Hepatocyte (in vitro differentiated cells): ENCODE results near the gene UBXN11. TPM values are rescaled to one million over a fixed set of nuclear protein-coding genes. Genes with fewer than 3 reads are reported as not detected.

Experiments
- DNase-seq: peaks from one replicate; pipeline ENCODE4 v3.0.0-alpha.2; 2016; ENCODE audit warnings: low spot score
- H2AFZ ChIP-seq: fragments of 200-600 bp; sonication (generic); 2 replicates; pipeline ENCODE4 v1.6.0; 2016; ENCODE audit warnings: antibody characterized with exemption, mild to moderate bottlenecking
- H3K27ac ChIP-seq: fragments of 200-600 bp; sonication (generic); 2 replicates; pipeline ENCODE4 v1.5.1; 2016; ENCODE audit warnings: mild to moderate bottlenecking
- H3K27me3 ChIP-seq: fragments of 200-600 bp; sonication (generic); 2 replicates; pipeline ENCODE4 v1.6.1; 2016
- H3K36me3 ChIP-seq: fragments of 200-600 bp; sonication (generic); replicated peaks from 2 replicates; pipeline ENCODE4 v1.5.1; 2016; ENCODE audit warnings: low read depth; ENCODE audit not compliant: insufficient read depth
- H3K4me1 ChIP-seq: fragments of 200-600 bp; sonication (generic); 2 replicates; pipeline ENCODE4 v1.5.1; 2016; ENCODE audit warnings: mild to moderate bottlenecking, moderate library complexity; ENCODE audit not compliant: insufficient read depth
- H3K4me2 ChIP-seq: fragments of 200-600 bp; sonication (generic); 2 replicates; pipeline ENCODE4 v1.6.0; 2016
- H3K4me3 ChIP-seq: fragments of 200-600 bp; sonication (generic); 2 replicates; pipeline ENCODE4 v1.5.1; 2016; ENCODE audit warnings: mild to moderate bottlenecking
- H3K79me2 ChIP-seq: fragments of 200-600 bp; sonication (generic); 2 replicates; pipeline ENCODE4 v1.6.0; 2017; ENCODE audit warnings: mild to moderate bottlenecking
- H3K9me2 ChIP-seq: fragments of 200-600 bp; sonication (generic); replicated peaks from 2 replicates; pipeline ENCODE4 v1.6.0; 2017; ENCODE audit warnings: mild to moderate bottlenecking; ENCODE audit not compliant: insufficient read depth
- H3K9me3 ChIP-seq: fragments of 200-600 bp; sonication (generic); 2 replicates; pipeline ENCODE4 v1.5.1; 2016; ENCODE audit warnings: low read depth, mild to moderate bottlenecking
- H4K20me1 ChIP-seq: fragments of 200-600 bp; sonication (generic); 2 replicates; pipeline ENCODE4 v1.6.0; 2016; ENCODE audit warnings: mild to moderate bottlenecking; ENCODE audit not compliant: insufficient read depth, poor library complexity, severe bottlenecking
- EZH2 ChIP-seq: fragments of 200-600 bp; sonication (generic); IDR thresholded peaks from 2 replicates; pipeline ENCODE4 v1.6.1; 2016; ENCODE audit warnings: antibody characterized with exemption, mild to moderate bottlenecking, borderline replicate concordance
- EZH2phosphoT487 ChIP-seq: fragments of 200-600 bp; sonication (generic); IDR thresholded peaks from one replicate; pipeline ENCODE4 v1.6.1; 2018; ENCODE audit warnings: antibody characterized with exemption, mild to moderate bottlenecking, low read depth, moderate library complexity; ENCODE audit not compliant: unreplicated experiment, severe bottlenecking
- WGBS: methylation state at CpG from one replicate; pipeline ENCODE4 v1.1.6; 2016; ENCODE audit warnings: low lambda C conversion rate; ENCODE audit errors: missing lambda C conversion rate; 5-methylcytosine and 5-hydroxymethylcytosine counted together
- polyA plus RNA-seq: library from polyadenylated mRNA; unstranded; fragments of >200 nt; fragmentation: Nextera tagmentation; extraction: Ambion mirVana; gene quantifications from 2 replicates; pipeline ENCODE4 v1.2.1, GENCODE V29; 2016
- total RNA-seq: library from RNA; depleted of rRNA; stranded (reverse); fragments of >200 nt; gene quantifications from 2 replicates; pipeline ENCODE4 v1.2.3, GENCODE V29; 2014
- TF ChIP-seq, protein P1 (sequence below): fragments of 200-600 bp; sonication (generic); IDR thresholded peaks from 2 replicates; pipeline ENCODE4 v1.5.1; 2016; ENCODE audit warnings: antibody characterized with exemption, mild to moderate bottlenecking; ENCODE audit not compliant: poor library complexity

The UBXN11 gene
- total and polyA plus RNA-seq, 2 experiments from 2014 or later = 3.1 to 17.1 TPM

GRCh38 chr1:26263212-26263611 is 43.2 kb downstream of the UBXN11 start:
- Histone ChIP-seq H3K9me3 (no peaks in the 10 kb centered on the region), H3K9me2 (no peaks in the 10 kb centered on the region), H3K36me3 (no peaks in the 10 kb centered on the region), H3K4me2 (no peak overlapping the region), H3K79me2 (no peaks in the 10 kb centered on the region), H3K27me3 (no peaks in the 10 kb centered on the region), H3K4me3 (no peak overlapping the region), H3K4me1 (peaks cover under 1% of the 10 kb centered on the region), H3K27ac (no peak overlapping the region), H4K20me1 (no peaks in the 10 kb centered on the region), H2AFZ (no peak overlapping the region)
- TF ChIP-seq EZH2 (no peak), EZH2phosphoT487 (no peak)
- TF ChIP-seq, protein P1, sequence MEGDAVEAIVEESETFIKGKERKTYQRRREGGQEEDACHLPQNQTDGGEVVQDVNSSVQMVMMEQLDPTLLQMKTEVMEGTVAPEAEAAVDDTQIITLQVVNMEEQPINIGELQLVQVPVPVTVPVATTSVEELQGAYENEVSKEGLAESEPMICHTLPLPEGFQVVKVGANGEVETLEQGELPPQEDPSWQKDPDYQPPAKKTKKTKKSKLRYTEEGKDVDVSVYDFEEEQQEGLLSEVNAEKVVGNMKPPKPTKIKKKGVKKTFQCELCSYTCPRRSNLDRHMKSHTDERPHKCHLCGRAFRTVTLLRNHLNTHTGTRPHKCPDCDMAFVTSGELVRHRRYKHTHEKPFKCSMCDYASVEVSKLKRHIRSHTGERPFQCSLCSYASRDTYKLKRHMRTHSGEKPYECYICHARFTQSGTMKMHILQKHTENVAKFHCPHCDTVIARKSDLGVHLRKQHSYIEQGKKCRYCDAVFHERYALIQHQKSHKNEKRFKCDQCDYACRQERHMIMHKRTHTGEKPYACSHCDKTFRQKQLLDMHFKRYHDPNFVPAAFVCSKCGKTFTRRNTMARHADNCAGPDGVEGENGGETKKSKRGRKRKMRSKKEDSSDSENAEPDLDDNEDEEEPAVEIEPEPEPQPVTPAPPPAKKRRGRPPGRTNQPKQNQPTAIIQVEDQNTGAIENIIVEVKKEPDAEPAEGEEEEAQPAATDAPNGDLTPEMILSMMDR = no peak
- DNase-seq = no peak
- 91% methylated on average over 5 of the region's 5 CpGs for WGBS

GRCh38 chr1:26259578-26259977 is 46.9 kb downstream of the UBXN11 start:
- H2AFZ ChIP-seq = no peak overlapping the region
- no peaks in the 10 kb centered on the region for H3K79me2 ChIP-seq
- no peaks in the 10 kb centered on the region for H4K20me1 ChIP-seq
- TF ChIP-seq, protein P1 = no peak
- TF ChIP-seq EZH2phosphoT487 (no peak), EZH2 (no peak)
- no peak for DNase-seq
- H3K36me3 ChIP-seq = no peaks in the 10 kb centered on the region
- no peaks in the 10 kb centered on the region for H3K9me3 ChIP-seq
- H3K27ac ChIP-seq = no peak overlapping the region
- no peaks in the 10 kb centered on the region for H3K4me1 ChIP-seq
- no peak overlapping the region for H3K4me3 ChIP-seq
- H3K9me2 ChIP-seq = no peaks in the 10 kb centered on the region
- no peaks in the 10 kb centered on the region for H3K27me3 ChIP-seq
- no peak overlapping the region for H3K4me2 ChIP-seq
- 94% methylated on average over 5 of the region's 5 CpGs for WGBS

GRCh38 chr1:26259005-26259404 is 47.4 kb downstream of the UBXN11 start:
- no peak overlapping the region for H3K27ac ChIP-seq
- H3K79me2 ChIP-seq = no peaks in the 10 kb centered on the region
- no peaks in the 10 kb centered on the region for H3K9me3 ChIP-seq
- H3K27me3 ChIP-seq = no peaks in the 10 kb centered on the region
- no peaks in the 10 kb centered on the region for H3K9me2 ChIP-seq
- no peaks in the 10 kb centered on the region for H3K4me1 ChIP-seq
- 94% methylated on average over 2 of the region's 2 CpGs for WGBS
- H2AFZ ChIP-seq = no peak overlapping the region
- no peaks in the 10 kb centered on the region for H4K20me1 ChIP-seq
- no peak for DNase-seq
- H3K36me3 ChIP-seq = no peaks in the 10 kb centered on the region
- TF ChIP-seq, protein P1 = no peak
- TF ChIP-seq EZH2phosphoT487 = no peak
- no peak for TF ChIP-seq EZH2
- H3K4me2 ChIP-seq = no peak overlapping the region
- H3K4me3 ChIP-seq = no peak overlapping the region

DNA sequence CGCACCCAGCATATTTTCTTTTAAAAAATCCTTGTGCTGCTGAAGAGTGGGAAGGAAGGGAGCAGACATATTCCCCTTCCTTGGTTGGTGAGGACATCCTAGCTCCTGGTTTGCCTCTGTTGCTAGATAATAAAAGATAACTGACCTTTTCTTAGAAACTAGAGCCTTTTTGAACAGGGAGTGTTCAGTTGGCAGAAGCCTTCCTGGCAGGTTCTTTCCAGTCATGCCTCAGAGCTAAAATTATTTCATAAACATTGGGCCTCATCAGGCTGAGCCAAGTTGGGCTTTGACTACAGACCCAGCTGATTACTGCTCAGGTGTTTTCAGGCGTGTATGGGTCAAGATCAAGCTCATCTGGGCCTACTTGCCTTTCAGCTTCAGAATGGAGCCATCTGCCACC is 49.2 kb downstream of the UBXN11 start:
- Histone ChIP-seq H3K27ac (no peak overlapping the region), H3K79me2 (no peaks in the 10 kb centered on the region)
- WGBS = 95% methylated on average over 2 of the region's 2 CpGs

More for the DNA sequence above, 49.2 kb downstream of the UBXN11 start:
- H3K9me3 ChIP-seq = no peaks in the 10 kb centered on the region
- no peaks in the 10 kb centered on the region for H4K20me1 ChIP-seq
- no peak overlapping the region for H3K4me3 ChIP-seq
- no peak overlapping the region for H2AFZ ChIP-seq
- H3K36me3 ChIP-seq = no peaks in the 10 kb centered on the region
- DNase-seq = no peak
- no peak for TF ChIP-seq EZH2phosphoT487
- no peak for TF ChIP-seq EZH2
- TF ChIP-seq, protein P1 = no peak
- H3K4me2 ChIP-seq = no peak overlapping the region
- no peaks in the 10 kb centered on the region for H3K9me2 ChIP-seq
- H3K4me1 ChIP-seq = no peaks in the 10 kb centered on the region
- H3K27me3 ChIP-seq = no peaks in the 10 kb centered on the region
